ENCODE results near the gene C1orf50.
"Not testable (repeated sequence)": the region's sequence is repeated elsewhere in the genome, so short reads cannot be mapped to it uniquely, and the experiment has no call there.

Gene C1orf50

DNA sequence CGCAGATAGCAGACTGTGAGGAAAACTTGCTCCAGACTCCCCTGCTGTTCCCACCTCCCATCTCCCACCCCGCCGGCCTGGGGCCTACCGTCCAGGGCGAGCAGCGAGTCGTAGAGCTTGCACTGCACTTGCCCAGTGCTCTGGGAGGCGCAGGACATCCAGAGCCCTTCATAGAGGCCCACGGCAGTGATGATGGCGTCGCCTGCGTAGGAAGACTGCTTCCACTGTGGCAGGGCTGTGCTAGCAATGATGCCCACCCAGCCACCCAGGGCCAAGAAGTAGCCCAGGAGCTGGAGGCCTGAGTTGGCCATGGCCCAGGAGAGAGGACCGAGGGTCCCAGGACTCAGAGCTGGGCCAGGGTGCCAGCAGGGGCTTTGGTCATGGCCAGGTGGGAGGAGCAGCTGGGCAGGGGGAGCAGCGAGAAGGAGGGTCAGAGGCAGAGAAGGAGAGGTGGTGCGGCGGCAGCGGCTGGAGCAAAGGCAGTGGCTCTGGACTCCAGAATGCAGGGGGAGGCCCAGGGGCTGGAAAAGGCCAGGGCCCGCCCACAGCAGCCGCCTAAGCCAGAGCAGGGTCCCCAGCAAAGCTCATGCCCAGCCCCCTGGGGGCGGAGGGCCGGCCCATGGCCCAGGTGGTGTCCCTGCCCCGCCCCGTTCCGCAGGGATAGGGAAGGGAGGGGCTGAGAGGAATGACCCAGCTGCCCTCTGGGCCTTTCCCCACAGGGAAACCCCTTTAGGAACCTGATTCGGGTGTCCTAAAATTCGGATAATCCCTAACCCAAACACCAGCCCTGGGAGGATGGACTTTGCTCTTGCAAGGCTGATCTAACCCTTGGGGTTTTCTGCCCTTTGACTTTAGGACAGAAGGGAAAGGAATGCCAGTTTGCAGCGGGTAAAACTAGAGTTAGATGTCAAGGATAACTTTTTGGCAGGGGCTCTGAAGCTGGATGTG, 27.0 kb upstream of the C1orf50 start, which contains the start of gene CLDN19:
TSS of gene CLDN19 (minus strand) at position 484 of the 948 bp plus-strand sequence. CDS start at position 311, 173 bp downstream.
- no peak for DNase-seq (ENCODE audit: low read depth)

- no peak for DNase-seq (ENCODE audit: low read depth)
Observed at GRCh38 chr1:42740851-42741580, 26.0 kb upstream of the C1orf50 start.

DNA sequence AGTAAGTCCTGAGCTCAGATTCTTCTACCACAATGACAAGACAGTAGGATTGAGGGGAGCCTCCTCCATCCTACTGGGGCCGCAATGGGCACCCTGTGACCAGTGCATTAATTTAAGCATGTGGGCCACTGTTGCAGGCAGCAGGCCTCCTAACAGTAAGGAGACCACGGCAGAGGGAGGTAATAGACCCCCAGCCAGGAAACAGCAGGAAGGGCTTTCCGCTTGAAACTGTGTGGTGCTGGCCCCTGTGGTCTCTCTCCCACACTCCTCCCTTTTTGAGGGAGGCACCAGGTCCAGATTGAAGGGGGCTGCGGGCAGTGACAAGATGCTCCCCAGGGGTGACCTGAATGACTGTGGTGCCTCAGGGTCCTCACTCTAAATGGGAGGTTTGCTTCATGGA, 25.3 kb upstream of the C1orf50 start:
- no peak for DNase-seq (ENCODE audit: low read depth)

- DNase-seq (ENCODE audit: low read depth): no peak
Observed at GRCh38 chr1:42742141-42742540, 24.9 kb upstream of the C1orf50 start.

GRCh38 chr1:42742617-42743316, 24.3 kb upstream of the C1orf50 start:
- DNase-seq (ENCODE audit: low read depth): no peak

DNA sequence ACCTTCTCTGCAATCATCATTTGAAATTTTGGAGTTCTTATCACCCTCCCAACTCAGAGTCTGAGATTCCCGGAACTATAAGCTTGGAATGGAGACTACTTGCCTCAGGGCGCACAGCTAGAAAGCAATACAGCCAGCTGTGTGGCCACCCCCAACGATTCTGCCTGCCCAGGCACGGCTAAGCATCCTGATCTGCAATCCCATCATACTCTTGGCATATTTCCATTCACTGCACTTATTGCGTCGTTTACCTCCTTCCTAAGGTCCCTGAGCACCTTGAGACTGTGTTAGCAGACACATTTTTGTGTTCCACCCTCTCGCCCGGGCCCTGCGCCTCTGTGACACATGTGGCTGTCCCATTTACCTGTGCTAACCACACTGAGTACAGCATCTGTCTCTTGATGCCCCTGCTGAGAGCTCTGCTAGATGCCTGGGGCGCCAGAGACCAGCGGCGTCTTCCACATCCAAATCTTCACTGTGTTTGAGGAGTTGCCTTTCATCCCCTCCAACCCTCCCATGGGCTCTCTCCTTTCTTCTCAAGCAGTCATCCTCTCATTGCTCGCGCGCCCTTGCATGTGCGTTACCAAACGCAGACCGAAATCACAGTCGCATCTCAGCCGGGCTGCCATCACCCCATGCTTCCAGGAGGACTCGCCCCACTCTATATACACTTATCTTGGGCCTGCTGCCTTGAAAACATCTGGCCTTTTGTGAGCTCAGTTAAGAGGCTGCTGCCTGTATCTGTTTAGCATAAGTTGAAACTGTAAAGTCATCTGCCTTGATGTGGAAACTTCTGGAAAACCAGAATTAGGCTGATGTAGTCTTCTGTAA, 23.5 kb upstream of the C1orf50 start:
- DNase-seq (ENCODE audit: low read depth): no peak

GRCh38 chr1:42744148-42744413, 23.0 kb upstream of the C1orf50 start:
- no peak for DNase-seq (ENCODE audit: low read depth)

- DNase-seq (ENCODE audit: low read depth): no peak
Observed at GRCh38 chr1:42745851-42746250, 21.2 kb upstream of the C1orf50 start.

GRCh38 chr1:42746436-42747105, 20.5 kb upstream of the C1orf50 start:
- DNase-seq (ENCODE audit: low read depth): no peak

- no peak for DNase-seq (ENCODE audit: low read depth)
Observed at GRCh38 chr1:42747125-42747524, 19.9 kb upstream of the C1orf50 start.

DNA sequence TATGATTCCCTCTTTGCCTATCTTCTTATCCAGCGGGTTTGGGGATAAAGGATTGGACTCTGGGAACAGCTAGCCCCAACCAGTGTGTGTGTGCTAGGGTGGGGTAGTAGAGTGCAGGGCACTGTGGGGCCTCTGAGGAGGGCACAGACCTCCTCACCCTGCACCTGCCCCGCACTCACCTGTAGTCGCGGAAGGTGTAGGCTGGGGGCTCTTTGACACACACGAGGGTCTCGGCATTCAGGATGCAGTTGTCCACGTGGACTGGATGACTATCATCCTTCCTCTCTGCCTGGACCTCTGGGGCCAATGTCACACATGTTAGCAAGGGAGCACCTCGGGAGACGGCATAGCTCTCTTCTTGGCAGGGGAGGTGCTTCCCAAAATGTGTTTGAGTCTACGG, 19.0 kb upstream of the C1orf50 start:
- no peak for DNase-seq (ENCODE audit: low read depth)

- no peak for DNase-seq (ENCODE audit: low read depth)
Observed at GRCh38 chr1:42748461-42749410, 18.3 kb upstream of the C1orf50 start.

DNA sequence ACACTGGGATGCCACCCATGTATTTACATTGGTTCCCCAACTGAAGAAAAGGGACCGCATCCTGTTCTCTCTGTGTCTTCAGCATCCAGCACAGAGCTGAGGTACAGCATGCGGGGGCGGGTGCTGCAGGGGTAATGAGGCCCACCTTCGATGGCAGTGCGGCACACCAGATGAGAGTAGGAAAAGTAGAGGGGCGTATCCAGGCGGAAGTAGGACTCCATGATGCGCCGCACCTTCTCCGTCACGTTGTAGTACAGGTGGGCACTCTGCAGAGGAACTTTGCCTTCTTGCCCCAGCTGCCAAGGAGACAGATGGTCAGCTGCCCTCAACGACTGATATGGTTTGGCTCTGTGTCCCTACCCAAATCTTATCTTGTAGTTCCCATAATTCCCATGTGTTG, 17.0 kb upstream of the C1orf50 start:
- no peak for DNase-seq (ENCODE audit: low read depth)

- DNase-seq (ENCODE audit: low read depth): not testable (repeated sequence)
Observed at GRCh38 chr1:42751511-42752070, 15.5 kb upstream of the C1orf50 start.

DNA sequence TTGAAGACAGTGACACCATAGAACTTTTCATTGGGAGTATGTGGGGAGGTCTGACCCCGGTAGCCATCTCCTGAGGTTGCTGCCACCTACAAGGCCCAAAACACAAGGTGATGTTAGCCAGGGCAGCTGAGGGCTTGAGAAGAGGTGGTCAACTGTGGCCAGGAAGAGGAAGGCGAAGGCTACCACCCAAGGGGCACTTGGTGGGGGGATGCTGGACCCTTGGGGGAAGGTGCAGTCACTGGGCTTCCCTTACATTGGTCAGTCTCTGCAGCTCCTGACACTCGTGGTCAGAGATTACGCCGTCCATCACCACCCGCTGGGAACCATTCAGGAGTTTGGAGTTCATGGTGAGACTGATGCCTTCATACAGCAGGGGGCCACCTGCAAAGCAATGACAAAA, 14.8 kb upstream of the C1orf50 start:
- DNase-seq (ENCODE audit: low read depth): no peak

DNA sequence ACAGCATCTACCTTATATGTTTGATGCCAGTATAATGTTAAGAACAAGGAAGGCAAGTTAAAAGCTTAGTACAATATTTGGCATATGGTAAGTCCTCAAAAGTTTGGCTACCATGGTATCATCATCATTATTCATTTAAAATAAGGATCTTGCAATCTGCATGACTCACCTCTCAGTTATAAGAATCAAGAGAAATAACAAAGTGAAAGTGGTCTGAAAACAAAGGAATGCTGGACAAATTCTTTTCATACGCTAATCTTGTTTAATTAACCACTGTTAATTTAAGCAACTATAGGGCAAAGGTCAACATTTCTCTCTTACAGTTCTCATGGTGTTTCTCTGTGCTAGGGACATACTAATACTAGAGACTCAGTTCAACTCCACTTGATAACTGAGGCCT, 14.0 kb upstream of the C1orf50 start:
- DNase-seq (ENCODE audit: low read depth): no peak

GRCh38 chr1:42756956-42757891, 9.8 kb upstream of the C1orf50 start:
- DNase-seq (ENCODE audit: low read depth): no peak

GRCh38 chr1:42757892-42758275, 9.2 kb upstream of the C1orf50 start:
- DNase-seq (ENCODE audit: low read depth): no peak

DNA sequence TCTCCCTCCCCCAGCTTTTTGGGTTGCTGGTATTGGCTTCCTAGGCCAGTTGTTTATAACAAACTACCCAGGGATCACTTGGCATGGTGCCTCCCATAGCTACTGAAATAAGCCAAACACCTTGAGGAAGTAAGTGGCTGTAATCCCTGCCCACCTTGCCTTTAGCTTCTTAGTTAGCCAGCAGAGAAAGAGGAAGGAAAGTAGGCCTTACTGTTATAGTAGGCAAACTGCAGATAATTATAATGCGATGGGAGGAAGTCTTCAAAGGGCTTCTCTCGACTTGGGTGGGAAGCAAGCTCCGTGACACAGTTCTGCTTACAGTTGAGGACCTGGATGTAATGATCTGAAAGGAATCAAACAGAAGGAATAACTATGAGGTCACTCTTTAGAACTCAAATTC, 8.4 kb upstream of the C1orf50 start:
- DNase-seq (ENCODE audit: low read depth): no peak

All from GM04504 (cell line).